ENCODE data around the gene LMLN.

GRCh38 chr3:198048445-198048844 is 88.4 kb downstream of the LMLN start:
- TF ChIP-seq, protein P1, sequence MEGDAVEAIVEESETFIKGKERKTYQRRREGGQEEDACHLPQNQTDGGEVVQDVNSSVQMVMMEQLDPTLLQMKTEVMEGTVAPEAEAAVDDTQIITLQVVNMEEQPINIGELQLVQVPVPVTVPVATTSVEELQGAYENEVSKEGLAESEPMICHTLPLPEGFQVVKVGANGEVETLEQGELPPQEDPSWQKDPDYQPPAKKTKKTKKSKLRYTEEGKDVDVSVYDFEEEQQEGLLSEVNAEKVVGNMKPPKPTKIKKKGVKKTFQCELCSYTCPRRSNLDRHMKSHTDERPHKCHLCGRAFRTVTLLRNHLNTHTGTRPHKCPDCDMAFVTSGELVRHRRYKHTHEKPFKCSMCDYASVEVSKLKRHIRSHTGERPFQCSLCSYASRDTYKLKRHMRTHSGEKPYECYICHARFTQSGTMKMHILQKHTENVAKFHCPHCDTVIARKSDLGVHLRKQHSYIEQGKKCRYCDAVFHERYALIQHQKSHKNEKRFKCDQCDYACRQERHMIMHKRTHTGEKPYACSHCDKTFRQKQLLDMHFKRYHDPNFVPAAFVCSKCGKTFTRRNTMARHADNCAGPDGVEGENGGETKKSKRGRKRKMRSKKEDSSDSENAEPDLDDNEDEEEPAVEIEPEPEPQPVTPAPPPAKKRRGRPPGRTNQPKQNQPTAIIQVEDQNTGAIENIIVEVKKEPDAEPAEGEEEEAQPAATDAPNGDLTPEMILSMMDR (IDR thresholded peaks at IDR 0.05): no peak
- TF ChIP-seq ZFX (IDR thresholded peaks at IDR 0.05; ENCODE audit: borderline replicate concordance): no peak
